ENCODE data around the gene IL4I1.
"Not testable (repeated sequence)": the region's sequence is repeated elsewhere in the genome, so short reads cannot be mapped to it uniquely, and the experiment has no call there.

Gene IL4I1

GRCh38 chr19:49931293-49932040 lies 34.8 kb upstream of the IL4I1 start:
- Histone ChIP-seq H3K36me3 (ENCODE audit: control insufficient read depth, low read depth, low read length) (peaks cover 13% of the 10 kb centered on the region), H3K27me3 (ENCODE audit: control insufficient read depth, insufficient read depth, low read length) (no peaks in the 10 kb centered on the region), H3K9ac (ENCODE audit: low read length) (no peak overlapping the region), H3K27ac (ENCODE audit: low read length) (no peak overlapping the region), H3K4me1 (ENCODE audit: control insufficient read depth, low read depth, low read length) (peaks cover 6% of the 10 kb centered on the region), H3K9me3 (ENCODE audit: control insufficient read depth, low read depth, low read length) (no peaks in the 10 kb centered on the region), H3K4me3 (ENCODE audit: low read length) (no peak overlapping the region)

- H3K9ac ChIP-seq (ENCODE audit: low read length): peak overlapping the region; percentile 51
- H3K27ac ChIP-seq (ENCODE audit: low read length): no peak overlapping the region
- H3K27me3 ChIP-seq (ENCODE audit: control insufficient read depth, insufficient read depth, low read length): no peaks in the 10 kb centered on the region
- H3K4me1 ChIP-seq (ENCODE audit: control insufficient read depth, low read depth, low read length): peaks cover 6% of the 10 kb centered on the region
- peak overlapping the region; percentile 87 for H3K4me3 ChIP-seq (ENCODE audit: low read length)
- no peaks in the 10 kb centered on the region for H3K9me3 ChIP-seq (ENCODE audit: control insufficient read depth, low read depth, low read length)
- H3K36me3 ChIP-seq (ENCODE audit: control insufficient read depth, low read depth, low read length): peaks cover 20% of the 10 kb centered on the region
Measured at GRCh38 chr19:49930483-49931011, 33.9 kb upstream of the IL4I1 start.

GRCh38 chr19:49929611-49930482 lies 33.2 kb upstream of the IL4I1 start:
- Histone ChIP-seq H3K9me3 (ENCODE audit: control insufficient read depth, low read depth, low read length) (no peaks in the 10 kb centered on the region), H3K27me3 (ENCODE audit: control insufficient read depth, insufficient read depth, low read length) (no peaks in the 10 kb centered on the region), H3K27ac (ENCODE audit: low read length) (peak overlapping the region; percentile 97), H3K9ac (ENCODE audit: low read length) (peak overlapping the region; percentile 99), H3K4me3 (ENCODE audit: low read length) (peak overlapping the region; percentile 87), H3K4me1 (ENCODE audit: control insufficient read depth, low read depth, low read length) (peaks cover 6% of the 10 kb centered on the region), H3K36me3 (ENCODE audit: control insufficient read depth, low read depth, low read length) (peaks cover 23% of the 10 kb centered on the region)

GRCh38 chr19:49929121-49929610 lies 32.5 kb upstream of the IL4I1 start, which contains the start of the genes ATF5 and NUP62:
Gene ATF5 (plus strand): TSS chr19:49929205. CDS start chr19:49930851, 1,646 bp downstream.
Gene NUP62 (minus strand): TSS chr19:49929504. CDS start chr19:49909807, 19,697 bp downstream.
- Histone ChIP-seq H3K27ac (ENCODE audit: low read length) (peak within 1 kb of the TSS; percentile 97), H3K4me3 (ENCODE audit: low read length) (peak within 1 kb of the TSS; percentile 87), H3K4me1 (ENCODE audit: control insufficient read depth, low read depth, low read length) (peaks cover 6% of the 10 kb centered on the region), H3K9me3 (ENCODE audit: control insufficient read depth, low read depth, low read length) (no peaks in the 10 kb centered on the region), H3K36me3 (ENCODE audit: control insufficient read depth, low read depth, low read length) (peaks cover 29% of the 10 kb centered on the region), H3K27me3 (ENCODE audit: control insufficient read depth, insufficient read depth, low read length) (no peaks in the 10 kb centered on the region), H3K9ac (ENCODE audit: low read length) (peak within 1 kb of the TSS; percentile 99)

GRCh38 chr19:49927526-49928264 lies 31.0 kb upstream of the IL4I1 start:
- no peaks in the 10 kb centered on the region for H3K9me3 ChIP-seq (ENCODE audit: control insufficient read depth, low read depth, low read length)
- H3K4me3 ChIP-seq (ENCODE audit: low read length): peak overlapping the region; percentile 87
- H3K27me3 ChIP-seq (ENCODE audit: control insufficient read depth, insufficient read depth, low read length): no peaks in the 10 kb centered on the region
- peaks cover 38% of the 10 kb centered on the region for H3K36me3 ChIP-seq (ENCODE audit: control insufficient read depth, low read depth, low read length)
- no peak overlapping the region for H3K9ac ChIP-seq (ENCODE audit: low read length)
- peaks cover 6% of the 10 kb centered on the region for H3K4me1 ChIP-seq (ENCODE audit: control insufficient read depth, low read depth, low read length)
- no peak overlapping the region for H3K27ac ChIP-seq (ENCODE audit: low read length)

GRCh38 chr19:49926515-49926914 lies 29.8 kb upstream of the IL4I1 start:
- H3K9me3 ChIP-seq (ENCODE audit: control insufficient read depth, low read depth, low read length): no peaks in the 10 kb centered on the region
- no peak overlapping the region for H3K4me3 ChIP-seq (ENCODE audit: low read length)
- H3K4me1 ChIP-seq (ENCODE audit: control insufficient read depth, low read depth, low read length): peaks cover 6% of the 10 kb centered on the region
- H3K9ac ChIP-seq (ENCODE audit: low read length): no peak overlapping the region
- no peak overlapping the region for H3K27ac ChIP-seq (ENCODE audit: low read length)
- no peaks in the 10 kb centered on the region for H3K27me3 ChIP-seq (ENCODE audit: control insufficient read depth, insufficient read depth, low read length)
- peaks cover 38% of the 10 kb centered on the region for H3K36me3 ChIP-seq (ENCODE audit: control insufficient read depth, low read depth, low read length)

GRCh38 chr19:49925486-49925885 lies 28.8 kb upstream of the IL4I1 start:
- H3K27me3 ChIP-seq (ENCODE audit: control insufficient read depth, insufficient read depth, low read length): no peaks in the 10 kb centered on the region
- no peaks in the 10 kb centered on the region for H3K9me3 ChIP-seq (ENCODE audit: control insufficient read depth, low read depth, low read length)
- peaks cover 6% of the 10 kb centered on the region for H3K4me1 ChIP-seq (ENCODE audit: control insufficient read depth, low read depth, low read length)
- H3K9ac ChIP-seq (ENCODE audit: low read length): no peak overlapping the region
- peaks cover 38% of the 10 kb centered on the region for H3K36me3 ChIP-seq (ENCODE audit: control insufficient read depth, low read depth, low read length)
- H3K4me3 ChIP-seq (ENCODE audit: low read length): no peak overlapping the region
- H3K27ac ChIP-seq (ENCODE audit: low read length): no peak overlapping the region

GRCh38 chr19:49924881-49925210 lies 28.2 kb upstream of the IL4I1 start:
- not testable (repeated sequence) for H3K4me1 ChIP-seq (ENCODE audit: control insufficient read depth, low read depth, low read length); H3K9ac ChIP-seq (ENCODE audit: low read length); H3K27ac ChIP-seq (ENCODE audit: low read length); H3K4me3 ChIP-seq (ENCODE audit: low read length); H3K27me3 ChIP-seq (ENCODE audit: control insufficient read depth, insufficient read depth, low read length); H3K9me3 ChIP-seq (ENCODE audit: control insufficient read depth, low read depth, low read length)
- peaks cover 38% of the 10 kb centered on the region for H3K36me3 ChIP-seq (ENCODE audit: control insufficient read depth, low read depth, low read length)

GRCh38 chr19:49924004-49924880 lies 27.6 kb upstream of the IL4I1 start:
- H3K36me3 ChIP-seq (ENCODE audit: control insufficient read depth, low read depth, low read length): peaks cover 41% of the 10 kb centered on the region
- no peak overlapping the region for H3K9ac ChIP-seq (ENCODE audit: low read length)
- H3K9me3 ChIP-seq (ENCODE audit: control insufficient read depth, low read depth, low read length): no peaks in the 10 kb centered on the region
- H3K4me3 ChIP-seq (ENCODE audit: low read length): no peak overlapping the region
- H3K4me1 ChIP-seq (ENCODE audit: control insufficient read depth, low read depth, low read length): peaks cover 6% of the 10 kb centered on the region
- no peaks in the 10 kb centered on the region for H3K27me3 ChIP-seq (ENCODE audit: control insufficient read depth, insufficient read depth, low read length)
- no peak overlapping the region for H3K27ac ChIP-seq (ENCODE audit: low read length)

Measured in iPS-18a (cell line).